Type B pancreatic cell (in vitro differentiated cells): ENCODE measurements around the gene ITGA3. TPM values are rescaled to one million over a fixed set of nuclear protein-coding genes. Genes with fewer than 3 reads are reported as not detected.

Experiments used
- DNase-seq: peaks from one replicate; pipeline ENCODE4 v3.0.0; 2021; ENCODE audit warnings: mixed read lengths; ENCODE audit not compliant: unreplicated experiment; ENCODE audit errors: extremely low spot score
- H3K27ac Mint-ChIP-seq: 2 replicates; pipeline ENCODE4 v1.8.0; 2021; ENCODE audit warnings: mild to moderate bottlenecking, mixed read lengths
- H3K27me3 Mint-ChIP-seq: 2 replicates; pipeline ENCODE4 v1.8.0; 2021; ENCODE audit warnings: mixed read lengths
- H3K36me3 Mint-ChIP-seq: 2 replicates; pipeline ENCODE4 v1.8.0; 2021; ENCODE audit warnings: mixed read lengths
- H3K4me1 Mint-ChIP-seq: one replicate; pipeline ENCODE4 v1.8.0; 2021; ENCODE audit warnings: mixed read lengths; ENCODE audit not compliant: unreplicated experiment
- H3K4me3 Mint-ChIP-seq: 2 replicates; pipeline ENCODE4 v1.8.0; 2021; ENCODE audit warnings: mild to moderate bottlenecking, mixed read lengths
- H3K9me3 Mint-ChIP-seq: 2 replicates; pipeline ENCODE4 v1.8.0; 2021; ENCODE audit warnings: mixed read lengths
- CTCF ChIP-seq: fragments of 200-600 bp; sonication (generic); conservative IDR thresholded peaks from 2 replicates; pipeline ENCODE4 v1.5.0; 2021; ENCODE audit warnings: antibody characterized with exemption, mild to moderate bottlenecking
- total RNA-seq: library from RNA; stranded (reverse); gene quantifications from 2 replicates; pipeline ENCODE4 v1.2.1, GENCODE V29; 2021; ENCODE audit warnings: low replicate concordance

The ITGA3 gene
- total RNA-seq, 1 donor from 2014 or later = 20.3 TPM

GRCh38 chr17:50047083-50047482, 8.8 kb upstream of the ITGA3 start:
- TF ChIP-seq CTCF = no peak
- DNase-seq = no peak
- no peak overlapping the region for H3K27ac Mint-ChIP-seq
- no peak overlapping the region for H3K4me3 Mint-ChIP-seq
- H3K36me3 Mint-ChIP-seq = no peaks in the 10 kb centered on the region
- no peaks in the 10 kb centered on the region for H3K9me3 Mint-ChIP-seq
- peaks cover 9% of the 10 kb centered on the region for H3K4me1 Mint-ChIP-seq
- H3K27me3 Mint-ChIP-seq = peaks cover 4% of the 10 kb centered on the region

DNA sequence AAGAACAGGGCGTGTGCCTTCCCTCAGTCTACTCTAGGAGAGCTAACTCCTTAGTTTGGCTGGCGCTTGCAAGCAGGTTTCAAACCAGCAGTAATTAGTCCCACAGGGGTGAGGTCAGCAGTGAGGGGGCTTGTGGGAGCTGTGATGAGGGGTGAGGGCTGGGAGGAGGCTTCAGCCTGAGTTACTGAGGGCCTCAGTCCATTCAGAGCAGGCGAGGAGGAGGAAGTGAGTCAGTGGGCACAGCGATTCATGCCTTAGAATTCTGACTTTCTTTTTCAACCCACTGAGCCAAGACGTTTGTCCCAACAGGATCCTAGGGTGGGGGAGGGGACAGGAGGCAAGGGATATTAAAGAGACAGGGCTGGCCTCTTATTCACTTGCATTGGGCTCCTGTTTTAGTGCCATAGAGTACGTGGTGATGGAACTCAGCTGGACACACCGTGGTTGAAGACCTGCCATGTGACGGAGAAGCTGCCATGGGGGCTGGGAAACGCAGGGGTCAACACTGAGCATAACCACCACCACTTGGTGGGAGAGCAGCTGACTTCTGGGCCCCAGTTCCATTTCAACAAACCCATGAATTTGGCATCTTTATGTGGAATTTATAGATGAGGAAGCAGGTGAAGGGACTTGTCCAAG, 8.3 kb upstream of the ITGA3 start:
- no peaks in the 10 kb centered on the region for H3K36me3 Mint-ChIP-seq
- no peaks in the 10 kb centered on the region for H3K9me3 Mint-ChIP-seq
- H3K4me1 Mint-ChIP-seq = peaks cover 14% of the 10 kb centered on the region
- H3K4me3 Mint-ChIP-seq = no peak overlapping the region
- H3K27ac Mint-ChIP-seq = no peak overlapping the region
- H3K27me3 Mint-ChIP-seq = peaks cover 4% of the 10 kb centered on the region
- no peak for DNase-seq
- TF ChIP-seq CTCF = no peak

DNA sequence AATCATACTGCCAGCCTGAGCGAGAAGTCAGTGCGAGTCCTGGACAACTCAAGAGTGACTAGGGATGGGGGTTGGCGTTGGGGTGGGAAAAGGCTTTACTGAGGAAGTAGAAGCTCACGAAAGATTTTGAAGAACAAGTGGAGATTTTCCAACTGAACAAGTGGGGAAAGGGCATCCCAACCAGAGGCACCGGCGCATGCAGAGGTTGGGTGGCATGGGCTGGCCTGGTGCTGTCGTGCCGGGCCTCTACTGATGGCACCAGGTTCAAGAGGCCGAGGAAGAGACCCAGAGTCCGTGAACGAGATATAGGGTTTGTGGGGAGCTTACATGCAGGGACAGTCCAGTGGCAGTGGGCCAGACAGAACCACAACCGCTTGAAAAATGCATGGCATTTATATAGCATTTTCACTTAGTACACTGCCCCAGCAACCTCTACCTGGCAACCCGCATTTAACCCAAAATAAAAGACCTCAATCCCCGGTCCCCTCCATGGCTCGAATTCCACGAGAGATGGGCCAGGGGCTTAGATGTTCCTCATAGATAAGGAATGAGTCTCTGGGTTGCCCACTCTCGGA, 7.7 kb upstream of the ITGA3 start:
- no peak overlapping the region for H3K4me3 Mint-ChIP-seq
- peaks cover 20% of the 10 kb centered on the region for H3K4me1 Mint-ChIP-seq
- H3K36me3 Mint-ChIP-seq = no peaks in the 10 kb centered on the region
- TF ChIP-seq CTCF = no peak
- H3K27ac Mint-ChIP-seq = no peak overlapping the region
- DNase-seq = no peak
- H3K9me3 Mint-ChIP-seq = no peaks in the 10 kb centered on the region
- peaks cover 4% of the 10 kb centered on the region for H3K27me3 Mint-ChIP-seq

- peaks cover 24% of the 10 kb centered on the region for H3K4me1 Mint-ChIP-seq
- no peaks in the 10 kb centered on the region for H3K36me3 Mint-ChIP-seq
- H3K4me3 Mint-ChIP-seq = no peak overlapping the region
- no peak for TF ChIP-seq CTCF
- DNase-seq = no peak
- no peak overlapping the region for H3K27ac Mint-ChIP-seq
- H3K27me3 Mint-ChIP-seq = peaks cover 4% of the 10 kb centered on the region
- no peaks in the 10 kb centered on the region for H3K9me3 Mint-ChIP-seq
These were observed 6.9 kb upstream of the ITGA3 start for GRCh38 chr17:50048988-50049387.

DNA sequence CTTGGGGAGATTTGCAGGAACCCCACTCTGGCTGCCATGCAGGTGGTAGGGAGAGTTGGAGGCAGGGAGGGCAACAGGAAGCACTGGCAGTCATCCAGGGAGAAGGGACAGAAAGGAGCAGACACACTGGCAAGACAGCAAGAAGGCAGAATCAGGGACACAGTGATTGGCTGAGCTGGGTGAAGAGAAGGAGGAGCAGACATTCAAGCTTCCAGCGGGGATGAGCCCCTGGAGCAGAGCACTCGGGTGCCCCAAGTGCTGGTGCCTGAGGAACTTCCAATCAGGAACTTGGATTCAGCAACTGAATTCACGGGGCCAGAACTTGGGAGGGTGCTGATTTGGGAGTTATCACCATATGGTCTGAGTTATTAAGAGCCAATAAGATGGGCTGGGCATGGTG, 6.3 kb upstream of the ITGA3 start:
- H3K4me3 Mint-ChIP-seq = no peak overlapping the region
- H3K27me3 Mint-ChIP-seq = peaks cover 4% of the 10 kb centered on the region
- no peak overlapping the region for H3K27ac Mint-ChIP-seq

More for the DNA sequence above, 6.3 kb upstream of the ITGA3 start:
- Mint-ChIP-seq H3K4me1 (peaks cover 28% of the 10 kb centered on the region), H3K9me3 (no peaks in the 10 kb centered on the region), H3K36me3 (no peaks in the 10 kb centered on the region)
- DNase-seq = no peak
- no peak for TF ChIP-seq CTCF
